DMS53 treated with DMSO at 0.1 percent for 48 hours (cell line): ENCODE data around the gene MAMSTR.
A peak's percentile ranks its signal among the peaks of the same experiment; 100 is the strongest.

ENCODE experiments used
- DNase-seq: peaks from one replicate; lab custom pipeline; 2025; ENCODE audit not compliant: unreplicated experiment; lab: John Stamatoyannopoulos, UW

The MAMSTR gene

GRCh38 chr19:48746110-48746509 is 26.6 kb upstream of the MAMSTR start:
- no peak for DNase-seq

DNA sequence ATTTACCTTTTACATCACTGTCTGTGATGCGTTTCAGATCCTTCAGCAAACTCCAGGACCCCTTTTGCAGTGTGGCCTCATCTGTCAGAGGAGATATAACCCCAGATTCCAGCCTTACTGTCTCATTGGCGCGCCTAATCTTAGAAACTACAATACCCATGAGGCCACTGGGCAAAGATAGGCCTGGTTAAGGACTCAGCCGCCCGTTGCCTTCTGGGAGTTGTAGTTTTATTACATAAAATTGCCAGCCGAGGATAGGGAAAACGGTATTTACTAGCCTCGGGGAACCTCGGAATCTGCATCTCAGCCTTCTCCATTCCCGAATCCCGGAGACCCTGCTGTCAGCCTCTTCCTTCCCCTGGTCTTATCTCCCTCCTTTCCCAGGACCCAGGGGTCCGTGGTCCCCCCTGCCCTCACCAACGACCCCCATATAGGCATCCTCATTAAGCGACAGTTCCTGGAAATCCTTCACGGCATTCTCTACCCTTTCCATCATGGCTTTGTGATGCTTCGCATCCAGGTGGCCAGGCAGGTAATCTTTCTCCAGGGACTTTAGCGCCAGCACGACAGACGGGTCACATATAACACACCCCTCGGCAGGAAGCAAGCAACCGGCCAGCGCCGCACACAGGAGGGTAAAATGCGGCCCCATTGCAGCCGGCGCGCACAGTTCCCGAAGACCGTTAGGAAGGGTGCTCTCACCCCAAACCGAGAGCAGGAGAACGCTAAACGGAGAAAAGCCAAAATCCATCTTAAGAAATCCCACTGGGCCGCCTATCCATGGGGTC is 25.9 kb upstream of the MAMSTR start:
- DNase-seq, result peak; percentile 69

DNA sequence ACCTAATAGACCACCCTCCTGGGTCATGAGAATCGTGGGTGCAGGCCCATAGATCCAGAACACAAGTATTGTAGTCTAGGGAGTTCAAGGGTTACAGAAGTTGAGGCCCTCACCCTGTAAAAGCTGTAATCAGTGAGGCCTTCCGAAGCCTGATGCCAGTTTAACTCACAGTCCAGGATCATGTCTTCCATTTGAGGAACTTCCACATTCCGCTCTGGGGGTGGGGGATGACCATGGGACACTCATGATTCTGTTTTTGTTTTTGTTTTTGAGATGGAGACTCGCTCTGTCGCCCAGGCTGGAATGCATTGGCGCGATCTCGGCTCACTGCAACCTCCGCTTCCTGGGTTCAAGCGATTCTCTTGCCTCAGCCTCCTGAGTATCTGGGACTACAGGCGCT is 22.6 kb upstream of the MAMSTR start:
- no peak for DNase-seq

DNA sequence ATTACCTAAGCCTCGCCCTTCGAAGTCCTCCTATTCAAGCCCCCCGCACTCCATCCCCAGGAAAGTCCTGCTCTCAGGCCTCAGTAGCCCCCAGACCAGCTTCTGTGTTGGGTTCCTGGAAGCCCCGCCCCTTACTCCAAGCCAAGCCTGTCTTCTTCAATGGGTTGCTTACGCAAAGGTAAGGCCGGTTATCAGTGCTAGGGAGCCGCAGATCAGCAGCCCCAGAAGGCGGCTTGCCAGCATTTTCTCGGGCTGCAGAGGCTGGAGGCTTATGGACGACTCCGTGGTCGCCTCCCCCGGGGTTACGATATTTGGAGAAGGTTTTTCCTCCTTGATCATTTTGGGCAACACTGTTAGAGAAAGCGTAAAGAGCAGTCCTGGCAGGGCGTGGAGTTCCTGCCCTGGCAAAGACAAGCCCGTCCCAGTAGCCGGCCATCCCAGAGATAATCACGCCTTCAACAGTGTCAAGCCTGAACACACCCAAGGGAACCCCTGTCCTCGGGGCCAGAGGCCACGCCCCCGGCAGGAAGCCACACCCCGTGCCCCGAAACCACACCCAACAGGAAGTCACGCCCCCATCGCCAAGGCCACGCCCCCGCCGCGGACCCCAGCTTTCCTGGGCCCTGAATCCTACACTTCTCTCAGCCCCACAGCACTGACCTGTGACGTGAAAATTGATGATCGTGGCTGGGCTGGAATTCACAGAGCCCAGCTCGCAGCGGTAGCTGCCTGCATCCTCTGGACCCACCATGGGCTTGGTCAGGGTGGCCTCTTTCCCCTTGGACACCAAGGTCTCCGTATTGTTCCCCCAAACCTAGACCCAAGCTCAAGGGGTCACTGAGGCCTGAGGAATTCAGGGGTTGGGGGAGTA is 21.8 kb upstream of the MAMSTR start:
- no peak for DNase-seq

DNA sequence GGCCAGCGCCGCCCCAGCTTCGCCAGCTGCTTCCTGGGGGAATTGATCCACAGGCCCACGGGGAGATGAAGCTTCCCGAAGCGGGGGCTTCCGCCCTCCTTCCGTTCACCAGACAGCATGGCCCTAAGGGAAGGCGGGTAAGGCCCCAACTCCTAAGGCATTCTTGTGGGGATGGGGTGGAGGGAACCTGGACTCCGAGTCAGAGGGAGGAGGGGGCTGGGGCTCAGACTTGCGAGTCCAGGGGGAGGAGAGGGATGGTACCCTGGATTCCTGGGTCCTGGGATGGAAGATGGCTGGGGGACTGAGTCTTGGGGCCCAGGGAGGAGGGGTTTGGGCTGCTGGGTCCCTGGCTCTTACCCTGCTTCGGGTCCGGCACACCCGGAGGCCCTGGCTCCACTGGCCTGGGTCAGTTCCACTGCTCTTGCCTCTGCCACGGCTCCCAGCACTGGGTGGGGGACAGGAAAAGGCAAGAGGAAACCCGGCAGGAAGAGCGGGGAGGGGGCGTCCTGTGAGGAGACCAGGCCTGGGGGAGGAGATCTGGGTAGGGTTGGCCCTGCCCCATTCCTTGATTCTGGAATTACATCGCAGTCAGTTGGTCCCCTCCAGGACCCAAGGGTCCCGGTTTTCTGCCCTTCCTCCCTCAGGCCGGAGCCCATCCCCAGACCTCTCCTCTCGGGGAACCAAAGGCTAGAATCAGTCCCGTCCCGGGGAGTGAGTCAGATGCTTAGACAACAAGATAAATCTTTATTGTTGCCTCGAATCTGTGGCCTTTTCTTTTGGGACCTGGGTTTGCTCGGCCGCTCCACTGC is 20.8 kb upstream of the MAMSTR start, which contains the start of gene RASIP1:
RASIP1 (minus strand) TSS at position 447 of the 809 bp plus-strand sequence; CDS start at position 119, 328 bp downstream.
- no peak for DNase-seq

GRCh38 chr19:48739404-48740163 is 20.1 kb upstream of the MAMSTR start:
- DNase-seq, result peak; percentile 12

GRCh38 chr19:48738557-48739403 is 19.3 kb upstream of the MAMSTR start:
- DNase-seq, result peak; percentile 91

GRCh38 chr19:48737360-48737998 is 18.0 kb upstream of the MAMSTR start:
- no peak for DNase-seq

DNA sequence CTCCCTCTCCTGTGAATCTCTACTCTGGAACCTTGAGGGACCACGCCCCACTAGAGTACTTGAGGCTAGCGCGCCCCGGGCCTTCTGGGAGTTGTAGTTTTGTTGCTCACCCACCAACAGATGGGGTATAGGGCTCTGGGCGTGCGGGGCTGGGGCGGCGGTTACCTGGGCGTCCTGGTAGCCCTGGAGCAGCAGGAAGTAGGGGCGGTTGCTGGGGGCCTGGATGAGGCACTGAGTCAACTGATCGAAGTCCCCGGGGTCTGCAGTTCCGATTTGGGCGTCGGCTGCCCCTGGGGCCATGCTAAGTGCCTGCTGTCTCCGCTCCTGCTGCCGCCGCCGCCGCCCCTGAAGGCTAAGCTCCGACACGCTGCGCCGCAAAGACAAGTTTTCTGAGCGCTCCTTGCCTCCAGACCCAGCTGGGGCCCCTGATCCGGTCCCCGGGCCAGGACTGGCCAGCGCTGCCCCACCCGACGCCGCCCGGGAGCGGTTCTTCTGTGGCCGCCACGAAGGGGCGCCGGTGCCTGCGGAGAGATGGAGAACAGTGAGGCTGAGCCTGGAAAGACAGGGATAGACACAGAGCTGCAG is 15.6 kb upstream of the MAMSTR start:
- DNase-seq, result peak; percentile 63

DNA sequence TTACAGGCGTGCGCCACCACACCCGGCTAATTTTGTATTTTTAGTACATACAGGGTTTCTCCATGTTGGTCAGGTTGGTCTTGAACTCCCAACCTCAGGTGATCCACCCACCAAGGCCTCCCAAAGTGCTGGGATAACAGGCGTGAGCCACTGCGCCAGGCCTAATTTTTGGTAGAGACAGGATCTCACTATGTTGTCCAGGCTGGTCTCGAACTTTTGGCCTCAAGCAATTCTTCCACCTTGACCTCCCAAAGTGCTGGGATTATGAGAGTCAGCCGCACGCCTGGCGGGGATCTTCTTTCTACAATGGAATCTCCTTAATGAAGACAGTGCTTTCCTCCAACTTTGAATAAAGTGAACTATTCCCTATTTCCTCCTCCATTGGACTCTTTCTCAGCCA is 15.1 kb upstream of the MAMSTR start:
- DNase-seq, result no peak

- no peak for DNase-seq
Measured at GRCh38 chr19:48731452-48731851, 11.9 kb upstream of the MAMSTR start.

GRCh38 chr19:48728911-48729664 is 9.6 kb upstream of the MAMSTR start:
- no peak for DNase-seq

- no peak for DNase-seq
Measured at GRCh38 chr19:48726556-48726955, 7.0 kb upstream of the MAMSTR start.

DNA sequence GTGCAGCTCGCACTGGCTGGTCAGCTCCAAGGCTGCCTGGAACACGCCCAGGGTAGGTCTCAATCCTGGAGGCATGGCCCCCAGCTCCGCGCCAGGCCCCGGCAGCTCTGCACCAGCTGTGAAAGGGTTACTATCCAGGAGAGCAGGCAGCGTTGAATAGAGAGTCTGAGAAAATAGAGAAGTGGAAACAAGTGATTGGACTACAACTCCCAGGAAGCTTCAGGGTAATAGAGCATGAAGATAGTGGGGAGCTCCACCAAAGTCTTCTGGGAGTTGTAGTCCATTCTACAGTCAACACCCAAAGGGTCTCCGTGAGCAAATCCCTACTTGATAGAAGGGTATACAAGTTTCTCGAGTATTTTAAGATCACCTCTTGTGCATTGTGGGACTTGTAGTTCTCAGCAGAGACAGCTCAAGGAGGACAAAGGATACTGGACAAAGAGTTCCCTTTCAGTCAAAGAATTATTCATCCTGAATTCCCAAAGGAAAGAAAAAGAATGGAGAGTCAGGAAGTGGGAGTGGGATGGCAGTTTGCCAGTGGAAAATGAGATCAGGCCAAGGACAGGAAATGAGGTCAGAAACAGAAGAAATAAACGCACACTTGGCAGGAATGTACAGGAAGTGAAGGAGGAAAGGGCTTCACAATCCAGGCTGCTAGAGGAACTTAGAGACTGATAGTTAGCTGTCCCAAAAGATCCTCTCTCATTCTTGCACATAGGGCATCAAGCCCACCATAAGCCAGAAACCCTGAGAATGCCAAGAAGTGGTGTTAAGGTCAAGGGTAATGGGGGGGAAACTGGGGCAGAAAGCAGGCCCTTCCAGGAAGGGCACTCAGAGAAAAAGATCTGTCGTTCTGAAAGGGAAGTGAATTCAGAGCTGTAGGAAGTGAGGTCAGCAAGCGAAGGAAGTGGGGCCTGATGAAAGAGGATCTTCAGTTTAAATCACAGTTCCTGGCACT is 5.5 kb upstream of the MAMSTR start:
- peak; percentile 47 for DNase-seq

DNA sequence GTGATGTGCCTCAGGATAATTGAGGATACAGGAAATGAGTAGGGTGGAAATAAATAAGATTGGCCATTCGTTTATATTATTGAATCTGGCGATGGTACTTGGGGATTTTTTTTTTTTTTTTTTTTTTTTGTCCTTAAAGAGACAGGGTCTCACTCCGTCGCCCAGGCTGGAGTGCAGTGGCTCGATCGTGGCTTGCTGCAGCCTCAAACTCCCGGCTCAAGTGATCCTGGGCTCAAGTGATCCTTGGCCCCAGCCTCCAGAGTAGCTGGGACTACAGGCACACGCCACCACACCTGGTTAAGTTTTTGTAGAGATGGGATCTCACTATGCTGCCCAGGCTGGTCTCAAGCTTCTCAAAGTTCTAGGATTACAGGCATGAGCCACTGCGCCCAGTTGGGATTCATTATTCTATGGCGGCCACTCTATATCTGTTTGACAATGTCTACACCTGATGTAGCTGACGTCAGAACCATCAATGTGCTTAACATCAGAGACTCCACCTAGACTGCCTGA is 2.7 kb upstream of the MAMSTR start:
- DNase-seq, result no peak

- peak; percentile 97 for DNase-seq
Measured at GRCh38 chr19:48720613-48721296, 1.2 kb upstream of the MAMSTR start.
